CD4-positive, alpha-beta memory T cell (primary cell): ENCODE data around the gene WDTC1. TPM values are rescaled to one million over a fixed set of nuclear protein-coding genes. Genes with fewer than 3 reads are reported as not detected.
"Not testable (repeated sequence)": the region's sequence is repeated elsewhere in the genome, so short reads cannot be mapped to it uniquely, and the experiment has no call there.

Experiments
- CTCF ChIA-PET: fragments of 350-600 bp; sonication (Branson Sonifier 250); formaldehyde crosslinking; loops from one replicate; lab custom pipeline; 2021; ENCODE audit warnings: inconsistent platforms; ENCODE audit not compliant: partially characterized antibody; lab: Charles Lee
- POLR2A ChIA-PET: fragments of 350-600 bp; sonication (Branson Sonifier 250); formaldehyde crosslinking; loops from one replicate; lab custom pipeline; 2021; ENCODE audit not compliant: partially characterized antibody; lab: Charles Lee
- DNase-seq, 5 donors: peaks; one replicate each; pipeline versions ENCODE4 v3.0.0 to v3.0.0-alpha.2; 2020 to 2022; ENCODE audit warnings: mixed read lengths in 1 of 5
- H3K27ac ChIP-seq: one replicate; pipeline ENCODE4 v1.7.0; 2013; ENCODE audit warnings: low read depth, low read length
- H3K27me3 ChIP-seq: 2 replicates; pipeline ENCODE4 v1.7.0; 2013; ENCODE audit warnings: mild to moderate bottlenecking, low read length, moderate library complexity; ENCODE audit not compliant: insufficient read depth
- H3K36me3 ChIP-seq: 2 replicates; pipeline ENCODE4 v1.7.0; 2013; ENCODE audit warnings: mild to moderate bottlenecking, low read length, moderate library complexity; ENCODE audit not compliant: insufficient read depth
- H3K4me1 ChIP-seq: 2 replicates; pipeline ENCODE4 v1.7.0; 2013; ENCODE audit warnings: mild to moderate bottlenecking, low read length, moderate library complexity; ENCODE audit not compliant: insufficient read depth
- H3K4me3 ChIP-seq, 2 donors: one replicate each; pipeline ENCODE4 v1.7.0; 2013; ENCODE audit warnings: low read length in 2 of 2, mild to moderate bottlenecking in 1 of 2
- H3K9me3 ChIP-seq, 2 donors: one replicate each; pipeline ENCODE4 v1.7.0; 2013; ENCODE audit warnings: low read length in 2 of 2, control low read depth in 1 of 2; ENCODE audit not compliant: control insufficient read depth in 1 of 2
- H3K27ac Mint-ChIP-seq, 7 donors: one replicate each; pipeline ENCODE4 v1.8.0; 2020 to 2021; ENCODE audit warnings: mixed read lengths in 7 of 7, mild to moderate bottlenecking in 6 of 7, inconsistent platforms in 3 of 7, moderate library complexity in 3 of 7
- H3K27me3 Mint-ChIP-seq, 2 donors: one replicate each; pipeline ENCODE4 v1.8.0; 2020 to 2021; ENCODE audit warnings: mixed read lengths in 2 of 2
- H3K36me3 Mint-ChIP-seq, 2 donors: one replicate each; pipeline ENCODE4 v1.8.0; 2020 to 2021; ENCODE audit warnings: mixed read lengths in 2 of 2, inconsistent platforms in 1 of 2, mild to moderate bottlenecking in 1 of 2
- H3K4me1 Mint-ChIP-seq, 4 donors: one replicate each; pipeline ENCODE4 v1.8.0; 2020 to 2021; ENCODE audit warnings: mixed read lengths in 4 of 4, mild to moderate bottlenecking in 1 of 4
- H3K4me3 Mint-ChIP-seq, 8 donors: one replicate each; pipeline ENCODE4 v1.8.0; 2020 to 2021; ENCODE audit warnings: mixed read lengths in 8 of 8, mild to moderate bottlenecking in 7 of 8, moderate library complexity in 6 of 8, inconsistent platforms in 3 of 8
- H3K9me3 Mint-ChIP-seq, 8 donors: one replicate each; pipeline ENCODE4 v1.8.0; 2020 to 2021; ENCODE audit warnings: mixed read lengths in 8 of 8, mild to moderate bottlenecking in 5 of 8, inconsistent platforms in 3 of 8, moderate library complexity in 1 of 8
- intact Hi-C: fragments of 100-400 bp; cut with micrococcal nuclease; formaldehyde crosslinking; loops from one replicate; pipeline ENCODE4 v1.15.1; 2023
- polyA plus RNA-seq, 2 donors: library from polyadenylated mRNA; unstranded; fragments of 300-500 nt; fragmentation: Illumina TruSeq; gene quantifications; one replicate each; pipeline ENCODE4 v1.2.3, GENCODE V29; 2021
- total RNA-seq, 2 experiments: library from RNA; stranded (reverse); gene quantifications; one replicate each; pipeline ENCODE4 v1.2.3, GENCODE V29; 2021

Gene WDTC1
- total and polyA plus RNA-seq, 4 experiments from 2014 or later: 1.1 to 54.5 (median 29.9) TPM

- H3K36me3 Mint-ChIP-seq, H3K4me3 ChIP-seq, intact Hi-C loops, H3K27ac Mint-ChIP-seq, H3K9me3 ChIP-seq, H3K36me3 ChIP-seq, H3K9me3 Mint-ChIP-seq, DNase-seq, H3K27me3 ChIP-seq, H3K27ac ChIP-seq, H3K4me1 ChIP-seq, H3K4me3 Mint-ChIP-seq, H3K27me3 Mint-ChIP-seq, CTCF ChIA-PET, POLR2A ChIA-PET, H3K4me1 Mint-ChIP-seq: not testable (repeated sequence)
Observed at GRCh38 chr1:27207238-27207637, 27.2 kb upstream of the WDTC1 start.

GRCh38 chr1:27208143-27208850 lies 26.1 kb upstream of the WDTC1 start:
- H3K9me3 ChIP-seq, H3K27me3 Mint-ChIP-seq, H3K4me3 ChIP-seq, intact Hi-C loops, H3K4me1 ChIP-seq, H3K27ac ChIP-seq, POLR2A ChIA-PET, H3K27me3 ChIP-seq, H3K27ac Mint-ChIP-seq, DNase-seq, H3K4me3 Mint-ChIP-seq, H3K4me1 Mint-ChIP-seq, H3K36me3 ChIP-seq, H3K36me3 Mint-ChIP-seq, H3K9me3 Mint-ChIP-seq: not testable (repeated sequence)
- CTCF ChIA-PET: interaction anchor here (1.1 kb wide), 1 partner anchor 11 kb away, joined by 3 read pairs; no protein-coding TSS in a partner anchor

- H3K4me3 Mint-ChIP-seq: no peak overlapping the region
- Histone ChIP-seq H3K4me3 (no peak overlapping the region), H3K36me3 (no peaks in the 10 kb centered on the region), H3K27me3 (no peaks in the 10 kb centered on the region), H3K9me3 (no peaks in the 10 kb centered on the region), H3K4me1 (no peaks in the 10 kb centered on the region), H3K27ac (no peak overlapping the region)
- H3K27me3 Mint-ChIP-seq: peaks cover 2 to 3% of the 10 kb centered on the region in 2 donors
- intact Hi-C loops: no loop called here
- no peak for DNase-seq
- CTCF ChIA-PET: interaction anchor here (0.5 kb wide), 1 partner anchor 1112 kb away, joined by 3 read pairs; the partner anchor contains the start of gene MED18
- H3K4me1 Mint-ChIP-seq: peaks cover 0 to 5% (median under 1%) of the 10 kb centered on the region in 4 donors
- no peaks in the 10 kb centered on the region for H3K36me3 Mint-ChIP-seq
- POLR2A ChIA-PET: no interaction called here
- no peaks in the 10 kb centered on the region for H3K9me3 Mint-ChIP-seq
- H3K27ac Mint-ChIP-seq: no peak overlapping the region
Observed at GRCh38 chr1:27216466-27216865, 18.0 kb upstream of the WDTC1 start.

- CTCF ChIA-PET: no interaction called here
- H3K27me3 Mint-ChIP-seq: peaks cover 2 to 3% of the 10 kb centered on the region in 2 donors
- DNase-seq: no peak
- Histone ChIP-seq H3K36me3 (no peaks in the 10 kb centered on the region), H3K4me3 (no peak overlapping the region), H3K9me3 (no peaks in the 10 kb centered on the region), H3K4me1 (no peaks in the 10 kb centered on the region), H3K27me3 (no peaks in the 10 kb centered on the region), H3K27ac (no peak overlapping the region)
- POLR2A ChIA-PET: no interaction called here
- no peak overlapping the region for H3K27ac Mint-ChIP-seq
- no peak overlapping the region for H3K4me3 Mint-ChIP-seq
- no peaks in the 10 kb centered on the region for H3K36me3 Mint-ChIP-seq
- H3K9me3 Mint-ChIP-seq: no peaks in the 10 kb centered on the region
- H3K4me1 Mint-ChIP-seq: peaks cover 0 to 5% (median under 1%) of the 10 kb centered on the region in 4 donors
- intact Hi-C loops: no loop called here
Observed at GRCh38 chr1:27217401-27217800, 17.0 kb upstream of the WDTC1 start.

GRCh38 chr1:27218736-27219135 lies 15.7 kb upstream of the WDTC1 start:
- no peaks in the 10 kb centered on the region for H3K36me3 Mint-ChIP-seq
- H3K9me3 ChIP-seq: no peaks in the 10 kb centered on the region
- ChIA-PET CTCF (no interaction called here), POLR2A (no interaction called here)
- no peak for DNase-seq
- no peaks in the 10 kb centered on the region for H3K36me3 ChIP-seq
- no peak overlapping the region for H3K27ac Mint-ChIP-seq
- H3K4me3 ChIP-seq: no peak overlapping the region
- H3K4me1 ChIP-seq: no peaks in the 10 kb centered on the region
- H3K9me3 Mint-ChIP-seq: no peaks in the 10 kb centered on the region
- H3K27ac ChIP-seq: no peak overlapping the region
- peaks cover 2 to 3% of the 10 kb centered on the region in 2 donors for H3K27me3 Mint-ChIP-seq
- no peak overlapping the region for H3K4me3 Mint-ChIP-seq
- H3K27me3 ChIP-seq: no peaks in the 10 kb centered on the region
- intact Hi-C loops: no loop called here
- peaks cover 0 to 5% (median under 1%) of the 10 kb centered on the region in 4 donors for H3K4me1 Mint-ChIP-seq

- intact Hi-C loops: no loop called here
- no peak for DNase-seq
- H3K4me1 Mint-ChIP-seq: peaks cover 0 to 5% (median under 1%) of the 10 kb centered on the region in 4 donors
Observed at GRCh38 chr1:27220096-27220495, 14.3 kb upstream of the WDTC1 start.

GRCh38 chr1:27220702-27221497 lies 13.5 kb upstream of the WDTC1 start:
- H3K36me3 Mint-ChIP-seq, DNase-seq, CTCF ChIA-PET, H3K36me3 ChIP-seq, H3K27ac Mint-ChIP-seq, H3K4me3 Mint-ChIP-seq, POLR2A ChIA-PET, H3K9me3 ChIP-seq, H3K27me3 Mint-ChIP-seq, H3K27me3 ChIP-seq, H3K27ac ChIP-seq, H3K4me1 Mint-ChIP-seq, intact Hi-C loops, H3K4me3 ChIP-seq, H3K4me1 ChIP-seq, H3K9me3 Mint-ChIP-seq: not testable (repeated sequence)

More at GRCh38 chr1:27220096-27220495, 14.3 kb upstream of the WDTC1 start:
- H3K4me3 Mint-ChIP-seq: no peak overlapping the region
- no peak overlapping the region for H3K27ac ChIP-seq
- no peaks in the 10 kb centered on the region for H3K36me3 ChIP-seq
- peaks cover 2% of the 10 kb centered on the region in 2 donors for H3K27me3 Mint-ChIP-seq
- H3K4me1 ChIP-seq: no peaks in the 10 kb centered on the region
- ChIA-PET CTCF (no interaction called here), POLR2A (no interaction called here)
- no peak overlapping the region for H3K4me3 ChIP-seq
- H3K27ac Mint-ChIP-seq: no peak overlapping the region
- H3K9me3 ChIP-seq: no peaks in the 10 kb centered on the region
- no peaks in the 10 kb centered on the region for H3K27me3 ChIP-seq
- H3K36me3 Mint-ChIP-seq: no peaks in the 10 kb centered on the region
- H3K9me3 Mint-ChIP-seq: no peaks in the 10 kb centered on the region
